H1 (cell line): ENCODE data around the gene NUTM1. TPM values are rescaled to one million over a fixed set of nuclear protein-coding genes. Genes with fewer than 3 reads are reported as not detected.
A peak's percentile ranks its signal among the peaks of the same experiment; 100 is the strongest.

ENCODE experiments used
- CTCF ChIA-PET: fragments of 300-600 bp; sonication (Branson Sonifier 250); formaldehyde crosslinking; loops from one replicate; lab custom pipeline; 2021; ENCODE audit not compliant: partially characterized antibody; lab: Charles Lee
- POLR2A ChIA-PET: fragments of 300-600 bp; sonication (Branson Sonifier 250); formaldehyde crosslinking; loops from one replicate; lab custom pipeline; 2021; ENCODE audit warnings: inconsistent platforms; ENCODE audit not compliant: partially characterized antibody; lab: Charles Lee
- DNase-seq, 2 experiments: peaks; one replicate each; pipeline versions ENCODE4 v3.0.0 to v3.0.0-alpha.2; 2010 to 2022; ENCODE audit warnings: low spot score in 2 of 2, low read depth in 1 of 2, mixed read lengths in 1 of 2
- FAIRE-seq: peaks from 2 replicates; lab custom pipeline; 2011; peaks lifted over from hg19 to GRCh38; lab: Jason Lieb, UNC
- H2AFZ ChIP-seq: 2 replicates; pipeline ENCODE4 v1.8.1; 2012; ENCODE audit warnings: low read length, inconsistent platforms
- H2AK5ac ChIP-seq: 2 replicates; pipeline ENCODE4 v1.6.1; 2013; ENCODE audit warnings: low read depth, low read length
- H2BK120ac ChIP-seq: replicated peaks from 2 replicates; pipeline ENCODE3; 2013; ENCODE audit warnings: low read depth, low read length, inconsistent platforms
- H2BK12ac ChIP-seq: 2 replicates; pipeline ENCODE4 v1.6.1; 2013; ENCODE audit warnings: low read depth, low read length
- H2BK15ac ChIP-seq: 2 replicates; pipeline ENCODE4 v1.6.1; 2013; ENCODE audit warnings: low read length
- H2BK20ac ChIP-seq: 2 replicates; pipeline ENCODE4 v1.6.1; 2013; ENCODE audit warnings: low read length
- H2BK5ac ChIP-seq: 2 replicates; pipeline ENCODE4 v1.6.1; 2013; ENCODE audit warnings: low read depth, low read length
- H3K14ac ChIP-seq: 2 replicates; pipeline ENCODE4 v1.6.1; 2013; ENCODE audit warnings: inconsistent platforms; ENCODE audit not compliant: insufficient read length
- H3K18ac ChIP-seq: 2 replicates; pipeline ENCODE4 v1.6.1; 2013; ENCODE audit warnings: low read length; ENCODE audit errors: extremely low read depth
- H3K23ac ChIP-seq: 2 replicates; pipeline ENCODE4 v1.6.1; 2013; ENCODE audit warnings: inconsistent platforms; ENCODE audit not compliant: insufficient read length
- H3K23me2 ChIP-seq: 2 replicates; pipeline ENCODE4 v1.6.1; 2013; ENCODE audit warnings: low read depth, low read length
- H3K27ac ChIP-seq: 2 replicates; pipeline ENCODE4 v1.6.1; 2011; ENCODE audit warnings: low read depth, low read length, inconsistent platforms
- H3K27me3 ChIP-seq, 4 experiments: replicated peaks in 1 of 4; 1 replicate in 1 of 4; 2 replicates in 3 of 4; pipeline versions ENCODE4 v1.6.1 to v1.8.1; 2011 to 2013; ENCODE audit warnings: low read length in 3 of 4, mild to moderate bottlenecking in 3 of 4, inconsistent platforms in 2 of 4, mixed read lengths in 2 of 4, moderate library complexity in 1 of 4; ENCODE audit not compliant: control insufficient read depth in 3 of 4, insufficient read depth in 3 of 4; ENCODE audit errors: extremely low read depth in 1 of 4
- H3K36me3 ChIP-seq, 4 experiments: 2 replicates each; pipeline versions ENCODE4 v1.6.1 to v1.8.1; 2011 to 2013; ENCODE audit warnings: mild to moderate bottlenecking in 4 of 4, low read length in 3 of 4, moderate library complexity in 2 of 4, control low read depth in 1 of 4, inconsistent platforms in 1 of 4; ENCODE audit not compliant: insufficient read depth in 4 of 4, control insufficient read depth in 2 of 4
- H3K4ac ChIP-seq: replicated peaks from 2 replicates; pipeline ENCODE3; 2013; ENCODE audit warnings: low read length, low read depth, mixed read lengths, inconsistent platforms; ENCODE audit not compliant: insufficient read length
- H3K4me1 ChIP-seq, 4 experiments: replicated peaks in 1 of 4; 1 replicate in 1 of 4; 2 replicates in 3 of 4; pipeline versions ENCODE4 v1.6.1 to v1.8.1; 2011 to 2013; ENCODE audit warnings: low read length in 3 of 4, inconsistent platforms in 2 of 4, mixed read lengths in 1 of 4; ENCODE audit not compliant: insufficient read depth in 4 of 4, control insufficient read depth in 3 of 4
- H3K4me2 ChIP-seq, 2 experiments: 2 replicates each; pipeline versions ENCODE4 v1.6.1 to v1.8.1; 2011 to 2013; ENCODE audit warnings: low read depth in 2 of 2, low read length in 2 of 2, control low read depth in 1 of 2, inconsistent platforms in 1 of 2, mild to moderate bottlenecking in 1 of 2; ENCODE audit not compliant: insufficient read depth in 1 of 2
- H3K4me3 ChIP-seq, 4 experiments: fragments of 200-600, 300-600 bp in 1 of 4; sonication (generic), shearing (Covaris generic), sonication (Bioruptor Twin) in 1 of 4; 2 replicates each; pipeline versions ENCODE4 v1.5.1 to v1.8.1; 2011 to 2016; ENCODE audit warnings: low read length in 4 of 4, low read depth in 3 of 4, control low read depth in 2 of 4, inconsistent platforms in 2 of 4, mild to moderate bottlenecking in 2 of 4, mixed read lengths in 1 of 4, moderate library complexity in 1 of 4; ENCODE audit not compliant: insufficient read depth in 2 of 4; ENCODE audit errors: extremely low read depth in 1 of 4
- H3K56ac ChIP-seq: replicated peaks from 2 replicates; pipeline ENCODE3; 2013; ENCODE audit warnings: low read depth, mild to moderate bottlenecking, mixed read lengths, low read length, inconsistent platforms; ENCODE audit not compliant: insufficient read length
- H3K79me1 ChIP-seq: 2 replicates; pipeline ENCODE4 v1.6.1; 2013; ENCODE audit warnings: low read depth, low read length, control low read depth
- H3K79me2 ChIP-seq, 2 experiments: 2 replicates each; pipeline versions ENCODE4 v1.6.1 to v1.8.1; 2012 to 2013; ENCODE audit warnings: low read length in 2 of 2, mild to moderate bottlenecking in 2 of 2, inconsistent platforms in 1 of 2; ENCODE audit not compliant: insufficient read depth in 2 of 2, control insufficient read depth in 1 of 2
- H3K9ac ChIP-seq, 4 experiments: replicated peaks in 1 of 4; 1 replicate in 1 of 4; 2 replicates in 3 of 4; pipeline versions ENCODE4 v1.6.1 to v1.8.1; 2011 to 2013; ENCODE audit warnings: low read depth in 3 of 4, low read length in 3 of 4, control low read depth in 2 of 4, mild to moderate bottlenecking in 2 of 4, moderate library complexity in 2 of 4, inconsistent platforms in 1 of 4; ENCODE audit errors: extremely low read depth in 1 of 4
- H3K9me3 ChIP-seq, 2 experiments: 2 replicates each; pipeline versions ENCODE4 v1.6.1 to v1.8.1; 2012 to 2013; ENCODE audit warnings: mild to moderate bottlenecking in 2 of 2, moderate library complexity in 2 of 2, control low read depth in 1 of 2, inconsistent platforms in 1 of 2, low read depth in 1 of 2, low read length in 1 of 2, mixed read lengths in 1 of 2; ENCODE audit not compliant: insufficient read depth in 2 of 2
- H4K20me1 ChIP-seq, 2 experiments: replicated peaks in 1 of 2; 2 replicates each; pipeline versions ENCODE3 to v1.8.1; 2011 to 2013; ENCODE audit warnings: inconsistent platforms in 2 of 2, low read length in 2 of 2, mild to moderate bottlenecking in 1 of 2; ENCODE audit not compliant: insufficient read depth in 2 of 2, control insufficient read depth in 1 of 2
- H4K5ac ChIP-seq: 2 replicates; pipeline ENCODE4 v1.6.1; 2013; ENCODE audit warnings: low read length, low read depth, mixed read lengths, inconsistent platforms; ENCODE audit not compliant: insufficient read length
- H4K8ac ChIP-seq: 2 replicates; pipeline ENCODE4 v1.8.0; 2013; ENCODE audit warnings: mild to moderate bottlenecking, moderate library complexity, low read length, inconsistent platforms; ENCODE audit not compliant: insufficient read depth; ENCODE audit errors: extremely low read depth
- H4K91ac ChIP-seq: replicated peaks from 2 replicates; pipeline ENCODE3; 2013; ENCODE audit warnings: low read length, mixed read lengths, inconsistent platforms; ENCODE audit not compliant: insufficient read length
- BACH1 ChIP-seq: IDR thresholded peaks from 2 replicates; pipeline ENCODE4 v1.6.1; 2012; ENCODE audit warnings: low read length, improper control_type of control experiment
- CTCF ChIP-seq, 3 experiments: IDR thresholded peaks; 1 replicate in 2 of 3; 2 replicates in 1 of 3; pipeline versions ENCODE4 v1.5.1 to v1.6.1; 2011; ENCODE audit warnings: low read length in 3 of 3, mild to moderate bottlenecking in 3 of 3, inconsistent platforms in 2 of 3, low read depth in 1 of 3, moderate library complexity in 1 of 3; ENCODE audit not compliant: insufficient read depth in 1 of 3; ENCODE audit errors: control extremely low read depth in 1 of 3
- GABPA ChIP-seq: IDR thresholded peaks from 2 replicates; pipeline ENCODE4 v1.6.1; 2011; ENCODE audit warnings: mild to moderate bottlenecking, low read length, moderate library complexity, borderline replicate concordance; ENCODE audit not compliant: insufficient read depth
- KDM1A ChIP-seq: fragments of 200-600, 300-600 bp; sonication (generic); IDR thresholded peaks from 2 replicates; pipeline ENCODE4 v1.7.1; 2016; ENCODE audit warnings: mild to moderate bottlenecking, low read length, borderline replicate concordance
- PHF8 ChIP-seq: fragments of 200-600 bp; sonication (generic); conservative IDR thresholded peaks from 2 replicates; pipeline ENCODE4 v1.7.1; 2012; ENCODE audit warnings: low read depth, mild to moderate bottlenecking, inconsistent platforms, low read length, moderate library complexity
- RNF2 ChIP-seq: fragments of 200-900, 300-1000 bp; sonication (generic); IDR thresholded peaks from 2 replicates; pipeline ENCODE4 v1.7.1; 2016; ENCODE audit warnings: borderline replicate concordance, low read depth, mild to moderate bottlenecking, antibody characterized with exemption, low read length; ENCODE audit not compliant: poor library complexity, severe bottlenecking; ENCODE audit errors: missing control alignments
- TCF12 ChIP-seq: IDR thresholded peaks from 2 replicates; pipeline ENCODE4 v1.6.1; 2011; ENCODE audit warnings: low read depth, mild to moderate bottlenecking, low read length
- ZNF274 ChIP-seq: IDR thresholded peaks from 2 replicates; pipeline ENCODE4 v1.7.0; 2012; ENCODE audit warnings: low read length, borderline replicate concordance; ENCODE audit errors: extremely low read depth
- WGBS, 2 experiments: shearing (Covaris generic) in 1 of 2; methylation state at CpG; one replicate each; pipeline versions ENCODE4 v1.1.6 to v1.1.7; 2013 to 2015; ENCODE audit warnings: low lambda C conversion rate in 2 of 2, mixed read lengths in 2 of 2, inconsistent platforms in 1 of 2, low coverage in 1 of 2, missing lambda C conversion rate in 1 of 2; ENCODE audit not compliant: insufficient replicate concordance in 2 of 2, insufficient coverage in 1 of 2, insufficient read length in 1 of 2; ENCODE audit errors: extremely low coverage in 1 of 2, missing lambda C conversion rate in 1 of 2; 5-methylcytosine and 5-hydroxymethylcytosine counted together
- polyA plus RNA-seq, 7 experiments: library from polyadenylated mRNA; depleted of rRNA in 3 of 7; stranded (reverse) in 5 of 7; unstranded in 2 of 7; fragments of >200 nt in 5 of 7; fragments of 200-250 nt in 2 of 7; gene quantifications; 1 replicate in 5 of 7; 2 replicates in 1 of 7; 4 replicates in 1 of 7; pipeline versions ENCODE4 v1.2.1 to v1.2.3, GENCODE V29; 2011 to 2013; ENCODE audit warnings: missing spikeins in 2 of 7, mixed read lengths in 2 of 7
- total RNA-seq: library from RNA; stranded (reverse); fragmentation: NEBNext Ultra II Directional; extraction: Animal tissue kit (Norgen Biotek cat#: 25700); gene quantifications from 2 replicates; pipeline ENCODE4 v1.2.1, GENCODE V29; 2021

Gene NUTM1
- total and polyA plus RNA-seq, 2 of the 8 experiments (the other 6 are each of a cell fraction or from before 2014, with no cell fraction given) = 0.39 to 0.60 TPM

- FAIRE-seq (no peak), DNase-seq (no peak)
- peak overlapping the region; percentile 72 to 93 for H3K4me2 ChIP-seq
- peaks cover 0 to 2% (median 0%) of the 10 kb centered on the region in 4 experiments; a peak in 2 of 7 replicates for H3K4me1 ChIP-seq
- POLR2A ChIA-PET = interaction anchor here (0.6 to 4.7 kb wide), 3 partner anchors 8 to 30 kb away, joined by 3 to 35 read pairs (median 11); partner anchors contain the start of gene LPCAT4
- peaks cover 8% of the 10 kb centered on the region; the same call in 1 of the 2 replicates for H3K23me2 ChIP-seq
- no peaks in the 10 kb centered on the region for H3K9me3 ChIP-seq
- no peak overlapping the region for H2BK12ac ChIP-seq
- H3K27ac ChIP-seq = no peak overlapping the region
- H3K4me3 ChIP-seq = peak overlapping the region; percentile 65 to 86 (median 74); a peak in 7 of 8 replicates
- H3K4ac ChIP-seq = no peak overlapping the region
- no peak overlapping the region for H3K56ac ChIP-seq
- no peaks in the 10 kb centered on the region for H3K27me3 ChIP-seq
- no peak overlapping the region for H4K8ac ChIP-seq
- H3K14ac ChIP-seq = no peak overlapping the region
- H3K23ac ChIP-seq = no peak overlapping the region
- WGBS, 2 experiments = 88% methylated on average over 16 of the region's 16 CpGs; no CpG with 5 or more reads in 1 of the 2 experiments
- no peak overlapping the region for H2BK20ac ChIP-seq
- no peak overlapping the region for H3K18ac ChIP-seq
- H3K79me1 ChIP-seq = no peaks in the 10 kb centered on the region
- H3K79me2 ChIP-seq = peaks cover 0 to 5% of the 10 kb centered on the region in 2 experiments; a peak in 2 of 4 replicates
- H4K20me1 ChIP-seq = no peaks in the 10 kb centered on the region
- H2BK5ac ChIP-seq = no peak overlapping the region
- no peak overlapping the region for H2AK5ac ChIP-seq
- H4K5ac ChIP-seq = no peak overlapping the region
- CTCF ChIA-PET = interaction anchor here (0.6 to 0.8 kb wide), 3 partner anchors 11 to 1132 kb away, joined by 3 read pairs; no protein-coding TSS in a partner anchor
- peaks cover 2 to 9% (median 5%) of the 10 kb centered on the region in 4 experiments; a peak in 5 of 8 replicates for H3K36me3 ChIP-seq
- H3K9ac ChIP-seq = peak overlapping the region in 1 of 4 experiments; percentile 42; a peak in 1 of 7 replicates
- H2BK15ac ChIP-seq = no peak overlapping the region
- no peak overlapping the region for H4K91ac ChIP-seq
- no peak overlapping the region for H2BK120ac ChIP-seq
- no peak overlapping the region for H2AFZ ChIP-seq
- TF ChIP-seq RNF2 = no peak
- TF ChIP-seq BACH1 = no peak
- TF ChIP-seq PHF8 = no peak
- TF ChIP-seq KDM1A = no peak
- no peak for TF ChIP-seq GABPA
- TF ChIP-seq ZNF274 = no peak
- TF ChIP-seq CTCF (IDR thresholded peaks at IDR 0.05; ENCODE audit: control extremely low read depth in 1 of 3, insufficient read depth in 1 of 3, low read depth in 1 of 3, low read length in 3 of 3) = no peak
- no peak for TF ChIP-seq TCF12
Measured at GRCh38 chr15:34336231-34336990, 6.7 kb upstream of the NUTM1 start.
